HEK293T (cell line): ENCODE data around the gene KRTAP9-1.

Source experiments
- ARNT ChIP-seq: fragments of 450-650 bp; IDR thresholded peaks from 2 replicates; pipeline ENCODE4 v1.6.1; 2017; ENCODE audit warnings: mild to moderate bottlenecking
- BHLHE40 ChIP-seq: fragments of 450-650 bp; IDR thresholded peaks from 2 replicates; pipeline ENCODE4 v1.6.1; 2016; ENCODE audit warnings: mild to moderate bottlenecking, moderate library complexity, borderline replicate concordance
- FOXA1 ChIP-seq: fragments of 450-650 bp; IDR thresholded peaks from 2 replicates; pipeline ENCODE4 v1.6.1; 2016; ENCODE audit warnings: mild to moderate bottlenecking
- FOXK2 ChIP-seq: fragments of 450-650 bp; IDR thresholded peaks from 2 replicates; pipeline ENCODE4 v1.6.1; 2016; ENCODE audit warnings: mild to moderate bottlenecking
- FOXM1 ChIP-seq: fragments of 450-650 bp; IDR thresholded peaks from 2 replicates; pipeline ENCODE4 v1.6.1; 2017; ENCODE audit warnings: mild to moderate bottlenecking, borderline replicate concordance
- HDGF ChIP-seq: fragments of 450-650 bp; IDR thresholded peaks from 2 replicates; pipeline ENCODE4 v1.6.1; 2017; ENCODE audit warnings: antibody characterized with exemption, borderline replicate concordance
- L3MBTL2 ChIP-seq: fragments of 450-650 bp; conservative IDR thresholded peaks from 2 replicates; pipeline ENCODE4 v1.6.1; 2016; ENCODE audit warnings: mild to moderate bottlenecking
- PKNOX1 ChIP-seq: fragments of 450-650 bp; IDR thresholded peaks from 2 replicates; pipeline ENCODE4 v1.6.1; 2016
- SP1 ChIP-seq: fragments of 450-650 bp; IDR thresholded peaks from 2 replicates; pipeline ENCODE4 v1.6.1; 2017
- SUZ12 ChIP-seq: fragments of 450-650 bp; IDR thresholded peaks from 2 replicates; pipeline ENCODE4 v1.6.1; 2016; ENCODE audit warnings: mild to moderate bottlenecking

GRCh38 chr17:41215681-41216080, 26.0 kb downstream of the KRTAP9-1 start:
- TF ChIP-seq FOXM1 (no peak), HDGF (no peak), ARNT (no peak), SP1 (no peak), FOXK2 (no peak), SUZ12 (no peak), L3MBTL2 (no peak), FOXA1 (no peak), BHLHE40 (no peak), PKNOX1 (no peak)
